PC-9 (cell line): Measurements from ENCODE around the gene BOLA2B.

Source experiments
- CTCF ChIP-seq: fragments of 200-600 bp; sonication (generic); conservative IDR thresholded peaks from 2 replicates; pipeline ENCODE4 v1.6.1; 2017; ENCODE audit warnings: mixed run types, antibody characterized with exemption, mild to moderate bottlenecking, moderate library complexity
- EZH2 ChIP-seq: fragments of 200-600 bp; sonication (generic); IDR thresholded peaks from 2 replicates; pipeline ENCODE4 v1.8.0; 2017; ENCODE audit warnings: antibody characterized with exemption, low read depth

DNA sequence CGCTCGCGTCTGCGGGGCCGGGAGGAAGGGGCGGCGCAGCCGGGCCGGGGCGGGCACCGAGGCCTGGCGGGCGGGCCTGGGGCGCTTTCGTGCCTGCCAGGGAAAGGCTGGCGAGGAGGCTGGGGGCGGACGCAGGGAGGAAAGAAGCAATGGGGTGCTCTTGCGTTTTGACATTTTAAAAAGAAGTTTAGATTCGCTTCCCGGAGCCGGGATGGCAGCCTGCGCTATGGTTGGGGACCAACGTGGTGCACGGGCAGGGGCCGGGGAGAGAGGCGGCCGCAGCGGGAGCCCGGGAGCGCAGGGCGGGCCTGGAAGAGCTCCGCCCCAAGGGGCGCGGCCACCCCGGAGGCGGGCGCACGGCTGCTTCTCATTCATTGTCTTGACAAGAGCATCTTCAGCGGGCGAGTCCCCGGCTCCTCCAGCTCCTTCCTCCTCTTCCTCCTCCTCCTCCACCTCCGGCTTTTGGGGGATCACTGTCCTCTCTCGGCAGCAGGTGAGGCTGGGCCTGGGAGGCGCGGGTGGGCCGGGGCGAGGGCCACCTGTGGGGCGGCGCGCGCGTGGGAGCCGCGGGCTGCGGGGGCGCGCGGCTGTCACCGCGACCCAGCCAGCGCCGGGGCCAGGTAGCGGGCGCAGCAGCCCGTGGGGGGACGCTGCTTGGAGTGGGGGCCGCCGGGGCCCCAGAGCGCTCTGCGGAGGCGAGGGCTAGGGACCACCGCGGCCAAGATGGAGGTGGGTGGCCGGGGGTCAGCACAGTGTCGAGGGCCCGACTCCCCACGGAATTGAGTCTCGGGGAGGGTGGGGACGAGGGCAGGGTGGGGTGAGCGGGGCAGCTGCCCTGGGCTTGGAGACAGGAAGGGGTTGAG lies 10.0 kb downstream of the BOLA2B start, which contains the start of gene CORO1A:
- no peak for TF ChIP-seq CTCF
- no peak for TF ChIP-seq EZH2
